ENCODE data around the gene SH3PXD2A. TPM values are rescaled to one million over a fixed set of nuclear protein-coding genes. Genes with fewer than 3 reads are reported as not detected.

Gene SH3PXD2A
- total RNA-seq, 3 donors from 2014 or later = 14.3 to 30.5 (median 14.7) TPM

DNA sequence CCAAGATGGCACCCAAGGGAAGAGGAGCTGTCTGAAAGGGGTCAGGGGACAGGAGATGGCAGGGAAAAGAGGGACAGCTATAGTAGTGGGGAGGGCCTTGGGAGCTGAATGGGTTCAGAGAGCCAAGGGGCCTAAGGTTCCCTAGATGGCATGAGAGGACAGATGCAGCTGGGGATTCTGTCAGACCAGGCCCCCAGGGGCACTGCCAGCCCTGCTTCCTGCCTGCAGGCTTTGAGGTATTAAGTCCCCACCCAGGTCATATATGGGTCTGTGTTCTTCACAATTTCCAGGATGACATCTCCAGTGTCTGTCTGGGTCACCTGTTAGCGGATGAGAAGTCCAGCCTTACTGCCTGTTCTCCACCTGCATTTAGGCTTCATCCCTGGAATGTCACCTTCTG, 305.1 kb downstream of the SH3PXD2A start:
- TF ChIP-seq POLR2AphosphoS5 (IDR thresholded peaks at IDR 0.05) = no peak
- no peak for TF ChIP-seq POLR2A (IDR thresholded peaks at IDR 0.05)
- TF ChIP-seq, protein P1, sequence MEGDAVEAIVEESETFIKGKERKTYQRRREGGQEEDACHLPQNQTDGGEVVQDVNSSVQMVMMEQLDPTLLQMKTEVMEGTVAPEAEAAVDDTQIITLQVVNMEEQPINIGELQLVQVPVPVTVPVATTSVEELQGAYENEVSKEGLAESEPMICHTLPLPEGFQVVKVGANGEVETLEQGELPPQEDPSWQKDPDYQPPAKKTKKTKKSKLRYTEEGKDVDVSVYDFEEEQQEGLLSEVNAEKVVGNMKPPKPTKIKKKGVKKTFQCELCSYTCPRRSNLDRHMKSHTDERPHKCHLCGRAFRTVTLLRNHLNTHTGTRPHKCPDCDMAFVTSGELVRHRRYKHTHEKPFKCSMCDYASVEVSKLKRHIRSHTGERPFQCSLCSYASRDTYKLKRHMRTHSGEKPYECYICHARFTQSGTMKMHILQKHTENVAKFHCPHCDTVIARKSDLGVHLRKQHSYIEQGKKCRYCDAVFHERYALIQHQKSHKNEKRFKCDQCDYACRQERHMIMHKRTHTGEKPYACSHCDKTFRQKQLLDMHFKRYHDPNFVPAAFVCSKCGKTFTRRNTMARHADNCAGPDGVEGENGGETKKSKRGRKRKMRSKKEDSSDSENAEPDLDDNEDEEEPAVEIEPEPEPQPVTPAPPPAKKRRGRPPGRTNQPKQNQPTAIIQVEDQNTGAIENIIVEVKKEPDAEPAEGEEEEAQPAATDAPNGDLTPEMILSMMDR (IDR thresholded peaks at IDR 0.05) = no peak
- intact Hi-C loops (cut with DNase I; ENCODE audit: low total_unique reads) = no loop called here

DNA sequence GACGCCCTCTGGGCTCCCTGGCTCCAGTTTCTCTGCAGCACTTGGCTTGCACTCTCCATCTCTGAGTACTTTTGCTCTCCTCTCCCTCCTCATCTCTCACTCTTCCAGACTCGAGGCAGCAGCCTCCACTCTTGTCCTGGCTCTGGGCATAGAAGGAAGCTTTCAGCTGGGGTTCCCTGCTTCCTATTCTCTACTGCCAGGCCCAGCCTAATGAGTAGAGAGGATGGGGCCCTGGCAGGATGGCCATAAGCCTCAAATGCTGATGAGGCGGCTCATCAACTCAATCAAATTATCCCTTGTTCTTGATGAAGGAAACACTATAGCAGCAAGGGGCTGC, 306.1 kb downstream of the SH3PXD2A start:
- Histone ChIP-seq H3K9me3 (no peaks in the 10 kb centered on the region), H3K4me3 (no peak overlapping the region), H3K36me3 (no peaks in the 10 kb centered on the region), H3K27me3 (no peaks in the 10 kb centered on the region), H3K4me1 (no peaks in the 10 kb centered on the region), H3K27ac (no peak overlapping the region)
- TF ChIP-seq POLR2A (IDR thresholded peaks at IDR 0.05) (no peak), POLR2AphosphoS5 (IDR thresholded peaks at IDR 0.05) (no peak)
- TF ChIP-seq, protein P1 (IDR thresholded peaks at IDR 0.05) = no peak
- intact Hi-C loops (cut with DNase I; ENCODE audit: low total_unique reads) = no loop called here
- peak in 1 of 2 donors; percentile 2 for DNase-seq (ENCODE audit: low spot score in 2 of 2)

More for the DNA sequence above, 305.1 kb downstream of the SH3PXD2A start:
- no peak for DNase-seq (ENCODE audit: low spot score in 2 of 2)
- Histone ChIP-seq H3K4me1 (peaks cover 0 to under 1% of the 10 kb centered on the region in 2 donors), H3K9me3 (no peaks in the 10 kb centered on the region), H3K4me3 (no peak overlapping the region), H3K27ac (no peak overlapping the region), H3K36me3 (no peaks in the 10 kb centered on the region), H3K27me3 (no peaks in the 10 kb centered on the region)

DNA sequence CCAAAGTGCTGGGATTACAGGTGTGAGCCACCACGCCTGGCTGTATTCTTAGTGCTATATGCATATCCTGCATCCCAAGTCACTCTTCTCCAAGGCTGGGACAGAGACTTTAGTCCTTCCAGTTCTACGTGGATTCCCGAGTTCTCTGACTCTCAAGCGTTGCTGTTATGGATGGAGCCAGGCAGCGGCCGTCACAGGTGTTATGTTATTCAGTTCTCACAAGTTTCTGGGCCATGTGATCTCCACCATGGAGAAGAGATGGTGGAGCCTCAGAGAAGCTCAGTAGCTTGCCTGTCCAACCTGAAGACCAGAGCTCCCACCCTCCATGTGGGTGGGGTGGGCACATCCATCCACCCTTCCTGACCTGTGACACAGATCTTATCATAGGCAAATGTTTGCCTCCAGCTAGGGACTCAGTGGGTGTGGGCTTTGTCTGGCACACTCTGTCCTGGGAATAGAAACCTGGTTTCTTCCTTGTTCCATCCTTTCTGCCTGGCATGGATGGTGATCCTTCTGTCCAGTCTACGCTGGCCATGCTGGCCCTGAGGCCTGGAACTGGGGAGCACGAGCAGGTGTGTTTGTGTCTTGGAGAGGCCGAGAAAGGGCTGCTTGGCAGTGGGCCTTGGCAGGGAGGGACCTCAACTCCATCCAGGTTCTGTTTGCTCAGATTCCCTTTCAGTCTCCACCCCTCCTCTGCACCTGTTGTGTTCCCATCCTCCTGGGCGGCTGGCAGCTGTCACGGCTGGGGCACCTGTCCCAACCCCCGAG, 306.6 kb downstream of the SH3PXD2A start:
- Histone ChIP-seq H3K27me3 (no peaks in the 10 kb centered on the region), H3K4me1 (no peaks in the 10 kb centered on the region), H3K27ac (no peak overlapping the region), H3K4me3 (no peak overlapping the region), H3K9me3 (no peaks in the 10 kb centered on the region), H3K36me3 (no peaks in the 10 kb centered on the region)
- intact Hi-C loops (cut with DNase I; ENCODE audit: low total_unique reads) = no loop called here
- TF ChIP-seq POLR2A (IDR thresholded peaks at IDR 0.05) (no peak), POLR2AphosphoS5 (IDR thresholded peaks at IDR 0.05) (no peak)
- TF ChIP-seq, protein P1 (IDR thresholded peaks at IDR 0.05) = no peak
- peak; percentile 24 to 49 for DNase-seq (ENCODE audit: low spot score in 2 of 2)

DNA sequence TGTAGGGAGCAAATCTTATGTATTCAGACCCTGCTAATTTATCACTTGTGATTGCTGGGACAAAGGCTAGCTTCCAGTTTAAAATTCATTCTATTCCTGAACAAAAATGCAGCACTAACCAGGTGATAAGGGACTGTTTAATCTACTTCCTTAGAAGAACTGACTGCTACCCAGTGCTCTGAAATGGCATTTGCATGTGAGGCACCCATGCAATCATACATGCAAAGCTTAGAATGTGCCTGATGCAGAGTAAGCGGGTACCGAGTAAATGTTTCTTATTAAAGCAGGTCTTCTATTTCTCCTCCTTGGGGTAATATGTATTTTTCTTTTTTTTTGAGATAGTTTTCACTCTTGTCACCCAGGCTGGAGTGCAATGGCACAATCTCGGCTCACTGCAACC, 307.4 kb downstream of the SH3PXD2A start:
- Histone ChIP-seq H3K27me3 (no peaks in the 10 kb centered on the region), H3K4me1 (peaks cover 0 to 6% of the 10 kb centered on the region in 2 donors), H3K27ac (no peak overlapping the region), H3K4me3 (no peak overlapping the region), H3K36me3 (no peaks in the 10 kb centered on the region), H3K9me3 (no peaks in the 10 kb centered on the region)
- intact Hi-C loops (cut with DNase I; ENCODE audit: low total_unique reads) = no loop called here
- TF ChIP-seq POLR2AphosphoS5 (IDR thresholded peaks at IDR 0.05) = no peak
- TF ChIP-seq POLR2A (IDR thresholded peaks at IDR 0.05) = no peak
- TF ChIP-seq, protein P1 (IDR thresholded peaks at IDR 0.05) = no peak
- DNase-seq (ENCODE audit: low spot score in 2 of 2) = no peak

DNA sequence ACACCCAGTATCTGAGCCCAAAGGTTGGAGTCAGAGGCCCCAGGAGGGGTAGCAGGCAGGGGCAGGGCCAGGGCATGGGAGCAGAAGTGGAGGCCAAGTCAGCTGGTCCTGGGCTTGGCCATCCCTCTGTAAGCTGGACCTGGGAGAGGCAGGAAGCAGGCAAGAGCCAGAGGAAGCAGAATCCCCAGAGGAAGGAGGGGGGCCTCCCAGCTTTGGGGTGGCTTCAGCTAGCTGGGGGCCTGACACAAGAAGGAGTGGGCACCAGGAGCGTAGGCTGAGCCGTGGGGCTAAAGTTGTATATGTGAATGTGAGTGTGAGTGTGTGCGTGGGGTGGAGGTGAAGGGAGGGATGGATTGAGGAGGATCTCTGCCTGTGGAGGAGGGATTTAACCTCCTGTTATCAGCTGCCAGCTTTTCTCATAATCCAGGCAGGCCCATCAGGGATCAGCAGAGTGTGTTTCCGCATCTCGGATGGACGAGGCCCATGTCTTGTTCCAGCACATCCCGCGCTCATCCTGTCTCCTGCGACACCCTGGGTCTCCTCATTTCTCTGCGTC, 307.9 kb downstream of the SH3PXD2A start:
- Histone ChIP-seq H3K27me3 (no peaks in the 10 kb centered on the region), H3K4me3 (no peak overlapping the region), H3K36me3 (no peaks in the 10 kb centered on the region), H3K27ac (no peak overlapping the region), H3K4me1 (peaks cover 0 to 8% of the 10 kb centered on the region in 2 donors), H3K9me3 (no peaks in the 10 kb centered on the region)
- intact Hi-C loops (cut with DNase I; ENCODE audit: low total_unique reads) = no loop called here
- no peak for TF ChIP-seq POLR2AphosphoS5 (IDR thresholded peaks at IDR 0.05)
- TF ChIP-seq, protein P1 (IDR thresholded peaks at IDR 0.05) = no peak
- DNase-seq (ENCODE audit: low spot score in 2 of 2) = peak in 1 of 2 donors; percentile 45
